ENCODE results near the gene ANP32E. TPM values are rescaled to one million over a fixed set of nuclear protein-coding genes. Genes with fewer than 3 reads are reported as not detected.
A peak's percentile ranks its signal among the peaks of the same experiment; 100 is the strongest.

Gene ANP32E
- total and polyA plus RNA-seq, 2 of the 8 experiments (the other 6 are each of a cell fraction or from before 2014, with no cell fraction given), result 20.7 to 123 TPM

DNA sequence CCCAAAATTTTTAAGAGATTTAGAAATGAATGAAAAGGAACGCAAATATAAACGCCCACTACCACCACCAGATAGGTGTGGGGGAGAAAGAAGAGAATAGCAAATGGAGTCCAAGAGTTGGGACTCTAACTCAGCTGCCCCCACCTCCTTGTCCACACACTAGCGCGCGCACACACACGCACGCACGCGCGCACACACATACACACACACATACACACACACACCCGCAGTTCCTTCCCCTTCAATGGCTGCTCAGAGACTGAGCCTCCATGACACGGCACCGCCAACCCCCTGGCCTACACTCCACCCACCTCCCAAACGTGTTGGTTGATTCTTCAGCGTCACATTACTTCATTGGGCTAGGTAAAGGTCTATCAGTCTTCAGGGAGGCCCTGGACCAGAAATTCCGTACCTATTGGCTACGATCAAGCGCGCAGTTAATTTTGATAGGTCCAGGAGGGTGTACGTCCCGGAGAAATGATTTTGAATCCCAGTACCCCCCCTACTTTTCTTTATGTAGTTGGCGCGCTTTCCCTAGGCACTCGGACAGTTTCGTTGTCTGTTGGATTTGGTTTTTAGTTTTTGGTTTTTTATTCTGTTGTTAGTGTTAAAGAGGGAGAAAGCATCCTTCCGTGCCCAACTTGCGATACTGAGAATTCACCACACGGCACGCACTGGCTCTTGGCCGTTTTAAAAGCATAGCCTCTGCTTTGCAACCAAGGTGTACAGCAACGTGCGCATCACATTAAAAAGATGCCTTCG lies at the start of gene ANP32E (continued):
- TF ChIP-seq, protein P1, sequence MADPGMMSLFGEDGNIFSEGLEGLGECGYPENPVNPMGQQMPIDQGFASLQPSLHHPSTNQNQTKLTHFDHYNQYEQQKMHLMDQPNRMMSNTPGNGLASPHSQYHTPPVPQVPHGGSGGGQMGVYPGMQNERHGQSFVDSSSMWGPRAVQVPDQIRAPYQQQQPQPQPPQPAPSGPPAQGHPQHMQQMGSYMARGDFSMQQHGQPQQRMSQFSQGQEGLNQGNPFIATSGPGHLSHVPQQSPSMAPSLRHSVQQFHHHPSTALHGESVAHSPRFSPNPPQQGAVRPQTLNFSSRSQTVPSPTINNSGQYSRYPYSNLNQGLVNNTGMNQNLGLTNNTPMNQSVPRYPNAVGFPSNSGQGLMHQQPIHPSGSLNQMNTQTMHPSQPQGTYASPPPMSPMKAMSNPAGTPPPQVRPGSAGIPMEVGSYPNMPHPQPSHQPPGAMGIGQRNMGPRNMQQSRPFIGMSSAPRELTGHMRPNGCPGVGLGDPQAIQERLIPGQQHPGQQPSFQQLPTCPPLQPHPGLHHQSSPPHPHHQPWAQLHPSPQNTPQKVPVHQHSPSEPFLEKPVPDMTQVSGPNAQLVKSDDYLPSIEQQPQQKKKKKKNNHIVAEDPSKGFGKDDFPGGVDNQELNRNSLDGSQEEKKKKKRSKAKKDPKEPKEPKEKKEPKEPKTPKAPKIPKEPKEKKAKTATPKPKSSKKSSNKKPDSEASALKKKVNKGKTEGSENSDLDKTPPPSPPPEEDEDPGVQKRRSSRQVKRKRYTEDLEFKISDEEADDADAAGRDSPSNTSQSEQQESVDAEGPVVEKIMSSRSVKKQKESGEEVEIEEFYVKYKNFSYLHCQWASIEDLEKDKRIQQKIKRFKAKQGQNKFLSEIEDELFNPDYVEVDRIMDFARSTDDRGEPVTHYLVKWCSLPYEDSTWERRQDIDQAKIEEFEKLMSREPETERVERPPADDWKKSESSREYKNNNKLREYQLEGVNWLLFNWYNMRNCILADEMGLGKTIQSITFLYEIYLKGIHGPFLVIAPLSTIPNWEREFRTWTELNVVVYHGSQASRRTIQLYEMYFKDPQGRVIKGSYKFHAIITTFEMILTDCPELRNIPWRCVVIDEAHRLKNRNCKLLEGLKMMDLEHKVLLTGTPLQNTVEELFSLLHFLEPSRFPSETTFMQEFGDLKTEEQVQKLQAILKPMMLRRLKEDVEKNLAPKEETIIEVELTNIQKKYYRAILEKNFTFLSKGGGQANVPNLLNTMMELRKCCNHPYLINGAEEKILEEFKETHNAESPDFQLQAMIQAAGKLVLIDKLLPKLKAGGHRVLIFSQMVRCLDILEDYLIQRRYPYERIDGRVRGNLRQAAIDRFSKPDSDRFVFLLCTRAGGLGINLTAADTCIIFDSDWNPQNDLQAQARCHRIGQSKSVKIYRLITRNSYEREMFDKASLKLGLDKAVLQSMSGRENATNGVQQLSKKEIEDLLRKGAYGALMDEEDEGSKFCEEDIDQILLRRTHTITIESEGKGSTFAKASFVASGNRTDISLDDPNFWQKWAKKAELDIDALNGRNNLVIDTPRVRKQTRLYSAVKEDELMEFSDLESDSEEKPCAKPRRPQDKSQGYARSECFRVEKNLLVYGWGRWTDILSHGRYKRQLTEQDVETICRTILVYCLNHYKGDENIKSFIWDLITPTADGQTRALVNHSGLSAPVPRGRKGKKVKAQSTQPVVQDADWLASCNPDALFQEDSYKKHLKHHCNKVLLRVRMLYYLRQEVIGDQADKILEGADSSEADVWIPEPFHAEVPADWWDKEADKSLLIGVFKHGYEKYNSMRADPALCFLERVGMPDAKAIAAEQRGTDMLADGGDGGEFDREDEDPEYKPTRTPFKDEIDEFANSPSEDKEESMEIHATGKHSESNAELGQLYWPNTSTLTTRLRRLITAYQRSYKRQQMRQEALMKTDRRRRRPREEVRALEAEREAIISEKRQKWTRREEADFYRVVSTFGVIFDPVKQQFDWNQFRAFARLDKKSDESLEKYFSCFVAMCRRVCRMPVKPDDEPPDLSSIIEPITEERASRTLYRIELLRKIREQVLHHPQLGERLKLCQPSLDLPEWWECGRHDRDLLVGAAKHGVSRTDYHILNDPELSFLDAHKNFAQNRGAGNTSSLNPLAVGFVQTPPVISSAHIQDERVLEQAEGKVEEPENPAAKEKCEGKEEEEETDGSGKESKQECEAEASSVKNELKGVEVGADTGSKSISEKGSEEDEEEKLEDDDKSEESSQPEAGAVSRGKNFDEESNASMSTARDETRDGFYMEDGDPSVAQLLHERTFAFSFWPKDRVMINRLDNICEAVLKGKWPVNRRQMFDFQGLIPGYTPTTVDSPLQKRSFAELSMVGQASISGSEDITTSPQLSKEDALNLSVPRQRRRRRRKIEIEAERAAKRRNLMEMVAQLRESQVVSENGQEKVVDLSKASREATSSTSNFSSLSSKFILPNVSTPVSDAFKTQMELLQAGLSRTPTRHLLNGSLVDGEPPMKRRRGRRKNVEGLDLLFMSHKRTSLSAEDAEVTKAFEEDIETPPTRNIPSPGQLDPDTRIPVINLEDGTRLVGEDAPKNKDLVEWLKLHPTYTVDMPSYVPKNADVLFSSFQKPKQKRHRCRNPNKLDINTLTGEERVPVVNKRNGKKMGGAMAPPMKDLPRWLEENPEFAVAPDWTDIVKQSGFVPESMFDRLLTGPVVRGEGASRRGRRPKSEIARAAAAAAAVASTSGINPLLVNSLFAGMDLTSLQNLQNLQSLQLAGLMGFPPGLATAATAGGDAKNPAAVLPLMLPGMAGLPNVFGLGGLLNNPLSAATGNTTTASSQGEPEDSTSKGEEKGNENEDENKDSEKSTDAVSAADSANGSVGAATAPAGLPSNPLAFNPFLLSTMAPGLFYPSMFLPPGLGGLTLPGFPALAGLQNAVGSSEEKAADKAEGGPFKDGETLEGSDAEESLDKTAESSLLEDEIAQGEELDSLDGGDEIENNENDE (IDR thresholded peaks at IDR 0.05; ENCODE audit: insufficient replicate concordance, low read length), result no peak
- TF ChIP-seq CEBPB (IDR thresholded peaks at IDR 0.05; ENCODE audit: low read depth, low read length), result no peak
- no peak for TF ChIP-seq EGR1 (IDR thresholded peaks at IDR 0.05; ENCODE audit: borderline replicate concordance, low read depth, low read length)
- peak; percentile 13 for TF ChIP-seq KDM4A (IDR thresholded peaks at IDR 0.05; ENCODE audit: low read depth, low read length, severe bottlenecking)
- peak; percentile 98 for TF ChIP-seq TBP (IDR thresholded peaks at IDR 0.05; ENCODE audit: low read depth, low read length)
- peak; percentile 91 for TF ChIP-seq CHD2 (IDR thresholded peaks at IDR 0.05; ENCODE audit: low read length)
- TF ChIP-seq KDM1A (IDR thresholded peaks at IDR 0.05; ENCODE audit: borderline replicate concordance, low read length), result no peak
- TF ChIP-seq BRCA1 (IDR thresholded peaks at IDR 0.05; ENCODE audit: low read depth, low read length), result no peak; the same call in 1 of the 2 replicates
- TF ChIP-seq RFX5 (IDR thresholded peaks at IDR 0.05; ENCODE audit: borderline replicate concordance, low read depth, low read length), result 0 out of 2 replicates have a peak, but pooled peaks have one; percentile 22
- no peak for TF ChIP-seq MAFK (IDR thresholded peaks at IDR 0.05; ENCODE audit: low read depth, low read length)
- TF ChIP-seq CBX5 (IDR thresholded peaks at IDR 0.05; ENCODE audit: low read depth, low read length), result no peak

All from H1 (cell line).